NCI-H748 (cell line): Measurements from ENCODE around the gene SYNPR.

Experiments
- DNase-seq: peaks from one replicate; lab custom pipeline; 2025; ENCODE audit not compliant: unreplicated experiment; lab: John Stamatoyannopoulos, UW

The SYNPR gene

DNA sequence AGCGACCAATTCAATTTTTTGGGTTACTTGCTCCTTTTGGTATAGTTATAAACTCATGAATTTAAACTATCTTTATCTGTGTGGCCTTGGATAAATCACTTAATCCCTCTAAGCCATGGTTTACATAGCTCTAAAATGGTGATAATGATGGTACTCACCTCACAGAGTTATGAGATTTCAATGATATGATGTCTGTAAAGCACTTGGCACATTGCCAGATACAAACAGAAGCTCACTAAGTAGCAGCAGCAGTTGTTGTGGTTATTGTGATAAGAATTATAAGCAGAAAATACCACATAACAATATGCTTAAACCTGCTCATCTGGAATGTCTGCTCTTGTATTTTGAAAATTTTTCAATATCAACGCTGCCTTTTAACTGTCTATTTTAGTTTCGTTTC is 189.3 kb downstream of the SYNPR start:
- DNase-seq = peak; percentile 81

- DNase-seq = no peak
Observed at GRCh38 chr3:63470745-63471144, 192.6 kb downstream of the SYNPR start.

DNA sequence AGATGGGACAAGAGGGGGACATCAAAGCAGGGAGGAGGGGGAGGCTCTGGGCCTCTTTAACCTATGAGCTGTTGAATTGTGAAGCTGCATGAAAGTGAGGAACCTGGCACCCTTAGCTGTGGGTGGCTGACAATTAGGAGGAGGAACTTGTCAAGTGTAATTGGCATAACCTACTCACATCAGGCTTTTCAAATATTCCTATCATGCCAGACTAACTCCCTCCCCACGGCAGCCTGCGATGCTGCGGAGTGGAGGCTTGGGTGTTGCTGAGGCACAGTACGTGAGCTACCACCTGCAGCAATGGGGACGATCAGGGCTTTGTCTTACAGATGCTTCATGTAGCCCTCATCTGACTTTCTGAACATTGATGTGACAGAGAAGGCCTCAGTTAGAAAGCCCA is 193.7 kb downstream of the SYNPR start:
- DNase-seq = no peak

GRCh38 chr3:63473641-63474166 is 195.6 kb downstream of the SYNPR start:
- no peak for DNase-seq

DNA sequence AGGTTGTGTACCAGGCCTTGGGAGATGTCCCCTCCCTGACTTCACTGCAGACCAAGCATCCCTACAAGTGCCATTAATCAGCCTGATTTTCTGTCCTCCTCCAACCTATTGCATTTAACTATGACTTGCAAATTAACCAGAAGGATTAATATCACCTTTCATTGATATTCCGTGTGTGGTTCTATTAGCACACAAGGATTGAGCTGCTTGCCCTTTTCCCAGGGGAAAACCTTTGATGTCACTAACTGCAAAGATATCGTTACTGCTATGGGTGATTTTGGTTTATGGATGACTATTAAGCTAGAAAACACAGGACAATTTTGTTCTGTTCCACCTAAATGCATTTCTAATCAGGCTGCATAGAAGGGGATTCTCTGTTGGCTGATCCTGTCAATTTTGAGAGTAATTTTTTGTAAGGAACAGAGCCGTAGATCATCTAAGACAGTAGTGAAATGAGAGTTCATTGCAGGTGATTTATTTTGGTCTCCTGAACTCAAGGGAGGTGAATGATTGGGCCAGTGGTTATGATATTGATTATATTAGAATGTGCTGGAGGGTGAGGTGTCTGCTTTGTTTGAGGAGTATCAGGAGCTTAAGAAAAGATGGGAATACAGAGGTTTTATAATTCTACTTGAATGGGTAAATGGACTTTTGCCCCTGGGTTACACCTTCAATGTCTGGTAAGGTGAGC is 196.9 kb downstream of the SYNPR start:
- no peak for DNase-seq

- no peak for DNase-seq
Observed at GRCh38 chr3:63477494-63478129, 199.5 kb downstream of the SYNPR start.

DNA sequence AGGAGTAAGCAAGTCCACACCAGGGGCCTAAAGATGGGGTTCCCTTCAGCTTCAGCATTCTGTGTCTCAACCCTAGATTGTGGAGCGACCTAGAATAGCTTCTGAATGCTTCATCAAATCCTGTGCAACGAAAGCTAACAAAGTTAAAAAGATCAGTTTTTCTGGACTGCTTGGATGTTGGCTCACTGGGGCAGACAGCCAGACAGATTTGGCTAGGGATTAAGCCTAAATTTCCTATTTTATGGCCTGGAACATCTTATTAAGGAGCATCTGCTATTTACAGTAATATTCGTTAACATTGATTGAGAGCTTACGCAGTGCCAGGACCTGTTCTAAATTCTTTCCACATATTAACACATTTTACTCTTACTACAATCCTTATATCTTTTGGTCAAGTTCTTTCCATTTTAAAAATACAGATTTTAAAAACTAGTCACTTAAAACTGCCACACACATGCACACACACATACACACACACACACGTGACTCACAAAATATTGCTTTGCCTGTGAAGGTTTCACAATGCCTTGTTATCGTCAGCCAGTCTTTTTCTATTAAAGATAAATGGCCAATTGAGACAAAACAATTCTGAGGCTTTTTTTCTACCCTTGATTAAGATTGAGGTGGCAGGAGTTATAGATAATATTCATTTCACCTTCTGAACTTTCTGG is 201.0 kb downstream of the SYNPR start:
- no peak for DNase-seq

DNA sequence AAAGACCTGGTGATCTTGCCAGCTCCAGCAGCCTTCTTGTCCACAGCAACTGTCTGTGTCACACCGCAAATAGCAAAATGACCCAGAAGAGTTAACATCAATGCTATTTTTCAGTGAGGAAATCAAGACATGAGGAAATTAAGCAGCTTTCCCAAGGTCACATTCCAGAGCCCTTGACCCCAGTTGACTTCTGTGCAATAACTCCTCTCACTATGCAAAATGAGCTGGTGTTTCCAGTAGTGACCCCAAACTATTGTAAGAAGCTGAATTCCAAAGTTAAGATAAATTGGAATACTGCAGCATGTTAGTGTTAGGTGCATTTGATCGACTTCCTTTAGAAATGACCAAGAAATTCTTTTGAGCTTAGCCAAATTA is 201.5 kb downstream of the SYNPR start:
- DNase-seq = no peak

- no peak for DNase-seq
Observed at GRCh38 chr3:63481627-63482026, 203.5 kb downstream of the SYNPR start.

- no peak for DNase-seq
Observed at GRCh38 chr3:63482341-63482740, 204.2 kb downstream of the SYNPR start.

- DNase-seq = peak; percentile 2
Observed at GRCh38 chr3:63492464-63492863, 214.4 kb downstream of the SYNPR start.

- no peak for DNase-seq
Observed at GRCh38 chr3:63493101-63493500, 215.0 kb downstream of the SYNPR start.

GRCh38 chr3:63494646-63495045 is 216.5 kb downstream of the SYNPR start:
- DNase-seq = no peak

- no peak for DNase-seq
Observed at GRCh38 chr3:63497641-63498040, 219.5 kb downstream of the SYNPR start.

- DNase-seq = no peak
Observed at GRCh38 chr3:63500196-63500595, 222.1 kb downstream of the SYNPR start.

DNA sequence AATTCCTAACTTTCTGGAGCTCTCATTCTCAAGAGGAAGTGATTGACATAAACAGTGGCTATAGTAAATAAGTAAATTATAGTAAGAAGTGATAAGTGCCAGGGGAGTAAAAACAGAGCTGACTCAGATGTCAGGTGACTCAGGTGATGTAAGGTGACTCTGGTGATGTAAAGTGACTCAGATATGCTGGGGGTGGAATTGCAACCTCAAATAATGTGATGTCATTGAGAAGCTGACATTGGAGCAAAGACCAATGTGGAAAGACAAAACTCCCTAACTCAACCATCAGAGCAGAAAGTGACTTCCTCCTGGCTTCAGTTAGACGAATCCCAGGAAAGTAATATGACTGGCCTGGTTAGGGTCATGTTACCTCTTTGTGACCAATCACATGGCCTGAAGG is 230.2 kb downstream of the SYNPR start:
- no peak for DNase-seq

- no peak for DNase-seq
Observed at GRCh38 chr3:63508771-63509170, 230.7 kb downstream of the SYNPR start.

DNA sequence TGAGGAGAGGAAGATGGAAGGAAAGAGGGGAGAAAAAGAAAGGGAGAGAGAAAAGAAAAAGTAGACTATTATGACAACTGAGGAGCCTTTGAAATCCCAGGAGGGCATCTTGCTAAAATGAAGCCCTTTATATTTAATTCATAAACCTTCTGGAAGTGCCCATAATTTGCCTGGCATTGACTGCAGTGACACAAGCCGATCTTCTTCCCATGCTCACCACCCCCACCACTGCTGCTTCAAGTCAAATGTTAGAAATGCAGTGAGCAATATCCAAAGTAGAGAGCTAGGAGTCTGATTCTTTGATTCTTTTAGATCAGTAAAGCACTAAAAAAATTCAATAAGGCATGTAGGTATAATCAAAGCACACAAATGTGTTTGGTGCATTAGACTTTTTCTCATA is 235.7 kb downstream of the SYNPR start:
- DNase-seq = peak; percentile 38

DNA sequence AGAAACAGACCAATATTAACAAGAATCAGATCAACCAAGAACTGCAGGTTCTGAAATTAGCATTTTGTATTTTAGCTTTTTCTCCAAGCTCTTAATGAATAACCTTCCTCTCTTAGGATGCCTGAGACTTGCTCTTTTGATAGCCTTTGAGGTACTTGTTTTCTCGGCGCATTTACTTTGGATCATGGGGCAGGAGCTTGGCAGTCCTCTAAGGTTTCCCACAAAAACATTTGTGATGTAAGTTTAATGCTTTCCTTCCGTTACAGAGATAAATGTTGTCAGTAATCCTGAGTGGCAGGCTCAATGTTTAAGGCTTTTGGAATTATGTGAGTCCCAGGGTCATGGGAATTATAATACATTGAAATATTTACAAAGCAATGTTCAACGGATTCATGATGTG is 236.6 kb downstream of the SYNPR start:
- DNase-seq = no peak

GRCh38 chr3:63519426-63519825 is 241.3 kb downstream of the SYNPR start:
- no peak for DNase-seq

DNA sequence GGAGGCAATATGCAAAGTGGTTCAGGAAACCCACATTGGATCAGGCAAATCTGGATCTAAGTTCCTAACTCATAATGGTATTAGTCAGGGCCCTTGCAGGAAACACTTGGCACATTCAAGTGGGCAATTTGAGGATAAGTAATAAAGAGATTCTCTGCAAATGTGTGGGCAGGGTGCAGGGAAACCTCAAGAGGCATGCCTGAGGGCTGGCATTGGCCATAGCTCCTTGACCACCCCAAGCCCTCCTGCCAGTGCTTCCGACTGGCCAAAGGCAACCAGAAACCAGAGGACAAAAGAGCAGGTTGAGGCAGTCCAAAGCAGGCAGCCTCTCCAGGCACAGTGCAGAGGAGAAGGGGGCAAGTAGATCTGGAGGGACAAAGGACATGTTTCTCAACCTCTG is 243.5 kb downstream of the SYNPR start:
- DNase-seq = no peak

- no peak for DNase-seq
Observed at GRCh38 chr3:63523100-63523499, 245.0 kb downstream of the SYNPR start.
